Measurements from ENCODE around the gene HHATL.

Gene HHATL

DNA sequence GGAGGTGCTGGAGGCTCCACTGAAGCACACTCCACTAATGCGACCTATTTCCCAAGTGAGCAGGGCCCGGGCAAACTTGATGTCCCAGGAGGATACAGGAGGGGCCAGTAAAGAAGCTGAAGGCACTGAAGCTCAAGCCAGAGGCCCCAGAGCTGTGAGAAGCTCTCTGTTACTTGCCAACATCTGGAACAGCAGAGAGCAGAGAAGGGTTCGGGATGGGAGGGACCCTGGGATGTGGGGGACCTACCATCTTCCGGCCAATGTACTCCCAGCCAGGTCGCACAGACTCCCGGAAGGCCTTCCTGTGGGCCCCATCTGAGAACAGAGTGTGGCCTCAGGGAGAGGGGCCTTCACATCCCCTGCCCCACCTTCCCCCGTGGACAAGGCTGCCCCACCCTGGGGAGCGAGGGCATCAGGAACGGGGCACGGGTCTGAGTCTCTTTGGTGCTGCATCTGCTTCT lies 3.1 kb downstream of the HHATL start:
- Histone ChIP-seq H3K4me2 (no peak overlapping the region; the same call in 1 of the 2 replicates), H3K9ac (no peak overlapping the region), H3K9me3 (no peaks in the 10 kb centered on the region), H4K20me1 (peaks cover 18% of the 10 kb centered on the region; the same call in 1 of the 2 replicates), H3K27ac (no peak overlapping the region), H3K4me1 (peaks cover 20% of the 10 kb centered on the region), H3K27me3 (no peaks in the 10 kb centered on the region), H3K4me3 (no peak overlapping the region), H3K36me3 (no peaks in the 10 kb centered on the region)
- TF ChIP-seq Cebpa-rat (IDR thresholded peaks at IDR 0.05) = no peak

DNA sequence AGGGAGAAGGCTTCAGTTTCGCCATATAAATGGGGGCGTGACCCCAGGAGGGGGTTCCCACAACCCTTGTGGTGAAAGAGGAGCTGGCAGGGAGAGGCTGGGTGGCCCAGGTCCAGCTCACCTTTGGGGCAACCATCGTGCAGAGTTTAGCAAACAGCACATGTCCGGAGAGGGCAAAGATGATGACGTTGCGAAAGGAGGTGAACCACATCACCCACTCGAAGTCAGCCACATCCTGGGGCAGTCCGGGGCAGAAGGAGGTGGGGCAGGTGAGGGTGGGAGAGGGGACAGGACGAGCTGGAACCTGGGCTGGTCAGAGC lies 3.7 kb downstream of the HHATL start:
- TF ChIP-seq Cebpa-rat (IDR thresholded peaks at IDR 0.05) = no peak
- H3K27me3 ChIP-seq = no peaks in the 10 kb centered on the region
- H3K27ac ChIP-seq = no peak overlapping the region
- no peak overlapping the region for H3K9ac ChIP-seq
- peaks cover 17% of the 10 kb centered on the region; the same call in 1 of the 2 replicates for H4K20me1 ChIP-seq
- H3K36me3 ChIP-seq = no peaks in the 10 kb centered on the region
- no peaks in the 10 kb centered on the region for H3K9me3 ChIP-seq
- H3K4me2 ChIP-seq = no peak overlapping the region
- no peak overlapping the region for H3K4me3 ChIP-seq
- H3K4me1 ChIP-seq = peaks cover 20% of the 10 kb centered on the region

DNA sequence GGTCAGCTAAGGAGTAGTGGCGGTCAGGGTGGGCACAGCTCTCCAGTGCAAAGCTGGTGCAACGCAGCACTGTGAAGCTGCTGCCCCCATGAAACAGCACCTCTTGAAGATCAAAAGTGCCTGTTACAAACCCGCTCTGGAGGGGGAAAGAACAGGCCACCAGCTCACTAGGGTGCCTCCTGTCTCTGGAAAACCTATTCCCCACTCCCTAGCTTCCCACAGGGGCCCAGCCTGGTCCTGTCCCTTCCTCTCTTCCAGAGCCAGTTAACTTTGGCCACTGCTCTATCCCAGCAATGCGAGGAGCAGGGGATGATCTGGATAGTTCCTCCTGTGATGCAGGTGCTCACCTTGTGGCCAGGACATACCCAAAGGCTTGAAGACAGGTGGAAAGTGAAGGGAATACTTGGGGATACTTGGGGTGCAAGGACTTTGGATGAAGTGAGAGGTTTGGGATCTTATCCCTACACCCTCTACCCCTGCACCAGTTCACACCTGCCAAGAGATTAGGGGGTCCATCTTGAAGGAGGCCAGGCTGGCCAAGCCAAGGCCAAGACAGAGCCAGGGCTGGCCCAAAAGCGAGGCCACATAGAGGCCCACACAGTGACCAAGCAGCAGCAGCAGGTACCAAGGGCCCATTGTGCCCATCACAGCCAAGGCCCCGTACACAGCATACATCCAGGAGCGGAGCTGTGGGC lies 4.2 kb downstream of the HHATL start:
- no peak overlapping the region for H3K4me2 ChIP-seq
- H3K9ac ChIP-seq = no peak overlapping the region
- TF ChIP-seq Cebpa-rat (IDR thresholded peaks at IDR 0.05) = no peak
- no peaks in the 10 kb centered on the region for H3K27me3 ChIP-seq
- H3K9me3 ChIP-seq = no peaks in the 10 kb centered on the region
- H3K4me1 ChIP-seq = peaks cover 20% of the 10 kb centered on the region
- H3K27ac ChIP-seq = no peak overlapping the region
- no peaks in the 10 kb centered on the region for H3K36me3 ChIP-seq
- H4K20me1 ChIP-seq = peaks cover 12% of the 10 kb centered on the region; the same call in 1 of the 2 replicates
- H3K4me3 ChIP-seq = no peak overlapping the region

DNA sequence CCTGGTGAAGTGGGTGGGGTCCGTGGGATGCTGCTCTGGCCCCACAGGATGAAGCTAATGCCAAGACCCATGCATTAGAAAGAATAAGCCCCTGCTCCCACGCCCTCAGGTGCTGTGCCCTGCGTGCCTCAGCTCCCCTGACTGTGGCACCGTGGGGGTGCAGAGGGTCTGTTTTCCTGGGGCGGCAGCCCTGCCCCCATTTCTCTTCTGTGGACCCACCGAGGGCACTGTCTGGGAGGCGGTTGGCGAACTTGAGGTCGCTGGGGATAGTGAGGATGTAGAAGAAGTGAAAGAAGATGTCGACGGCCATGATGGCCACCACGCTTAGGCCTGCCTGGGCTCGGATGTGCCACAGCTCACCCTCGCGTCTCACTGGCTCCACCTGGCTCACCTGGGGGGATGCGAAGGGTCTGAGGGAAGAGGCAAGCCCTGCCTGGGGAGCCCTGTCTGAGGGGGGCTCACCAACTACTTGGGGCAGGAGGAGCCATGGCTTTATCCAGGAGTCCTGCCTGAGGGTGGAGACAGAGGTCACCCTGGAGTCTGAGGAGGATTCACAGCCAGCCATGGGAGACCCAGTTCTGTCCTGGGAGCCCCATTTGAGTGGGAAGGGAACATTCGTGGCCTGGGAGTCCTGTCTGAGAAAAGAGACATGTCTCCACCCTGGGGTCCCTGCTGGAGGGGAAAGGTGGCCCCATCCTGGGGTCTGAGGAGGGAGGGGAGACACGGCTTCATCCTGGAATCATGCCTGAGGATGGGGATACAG lies 5.1 kb downstream of the HHATL start:
- peaks cover 21% of the 10 kb centered on the region for H3K4me1 ChIP-seq
- H4K20me1 ChIP-seq = peaks cover 8% of the 10 kb centered on the region; the same call in 1 of the 2 replicates
- no peaks in the 10 kb centered on the region for H3K27me3 ChIP-seq
- H3K4me2 ChIP-seq = no peak overlapping the region
- no peak overlapping the region for H3K27ac ChIP-seq
- H3K4me3 ChIP-seq = no peak overlapping the region
- no peak for TF ChIP-seq Cebpa-rat (IDR thresholded peaks at IDR 0.05)
- no peaks in the 10 kb centered on the region for H3K36me3 ChIP-seq
- H3K9me3 ChIP-seq = no peaks in the 10 kb centered on the region
- no peak overlapping the region for H3K9ac ChIP-seq

DNA sequence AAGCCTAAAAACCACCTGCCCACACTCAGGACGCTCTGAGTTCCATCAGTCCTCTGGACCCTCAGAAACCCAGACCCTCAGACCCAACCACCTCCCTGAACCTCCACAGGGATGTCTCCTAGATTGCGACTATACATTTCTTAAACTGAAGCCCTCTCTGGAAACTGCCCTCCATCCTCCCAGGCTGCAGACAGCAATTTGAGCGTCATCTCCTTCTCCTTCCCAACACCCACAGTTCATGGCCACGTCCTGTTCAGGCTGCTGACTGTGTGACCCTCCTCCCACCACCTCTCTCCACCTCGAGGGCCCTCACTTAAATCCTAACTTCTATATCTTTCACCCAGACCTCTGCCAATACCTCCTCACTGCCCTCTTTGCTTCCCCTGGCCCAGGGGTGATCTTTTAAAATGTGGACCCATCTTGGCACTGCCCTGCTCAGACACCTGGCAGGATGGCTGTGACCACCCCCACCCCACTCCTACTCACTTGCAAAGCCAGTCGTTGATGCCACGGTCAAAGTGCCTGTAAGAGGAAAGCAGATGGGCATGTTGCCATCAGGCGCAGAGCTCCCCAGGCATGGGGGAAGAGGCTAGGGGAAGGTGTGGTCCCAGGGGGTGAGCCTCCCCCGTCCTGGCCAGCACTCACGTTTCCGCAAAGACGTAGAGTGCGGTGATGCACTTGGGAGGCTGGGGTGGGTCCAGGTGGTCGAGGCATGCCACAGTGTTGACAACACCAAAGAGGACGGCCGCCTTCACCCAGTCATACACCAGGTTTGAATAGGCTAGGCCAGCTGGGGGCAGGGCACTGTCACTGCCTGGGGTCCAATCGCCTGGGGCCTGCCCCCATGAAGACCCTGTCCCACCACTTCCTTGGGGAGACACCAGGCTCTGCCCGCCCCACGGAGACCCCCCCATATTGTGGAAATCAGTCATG lies 6.0 kb downstream of the HHATL start:
- Histone ChIP-seq H3K9me3 (no peaks in the 10 kb centered on the region), H3K9ac (no peak overlapping the region), H3K4me2 (no peak overlapping the region), H3K27me3 (no peaks in the 10 kb centered on the region), H3K27ac (no peak overlapping the region), H3K36me3 (no peaks in the 10 kb centered on the region), H3K4me3 (no peak overlapping the region), H4K20me1 (no peaks in the 10 kb centered on the region), H3K4me1 (peaks cover 30% of the 10 kb centered on the region)
- no peak for TF ChIP-seq Cebpa-rat (IDR thresholded peaks at IDR 0.05)

DNA sequence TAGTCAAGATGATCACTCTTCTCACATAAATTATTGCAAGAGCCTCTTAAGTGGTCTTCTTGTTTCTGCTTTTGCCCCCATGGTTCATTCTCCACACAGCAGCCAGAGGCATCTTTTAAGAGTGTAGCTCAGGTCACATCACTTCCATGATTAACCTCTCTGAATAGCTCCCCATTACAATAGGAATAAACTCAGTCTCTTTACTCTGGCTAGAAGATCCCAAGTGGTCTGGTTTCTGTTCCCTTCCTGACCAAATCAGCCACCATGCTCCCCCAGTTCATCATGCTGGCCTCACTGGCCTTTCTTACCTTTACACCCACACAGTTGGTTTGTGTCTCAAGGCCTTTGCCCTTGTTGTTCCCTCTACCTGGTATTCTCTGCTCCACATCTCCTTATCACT lies 8.2 kb downstream of the HHATL start:
- H3K9ac ChIP-seq = no peak overlapping the region
- H3K36me3 ChIP-seq = no peaks in the 10 kb centered on the region
- TF ChIP-seq Cebpa-rat (IDR thresholded peaks at IDR 0.05) = no peak
- no peak overlapping the region for H3K27ac ChIP-seq
- no peaks in the 10 kb centered on the region for H4K20me1 ChIP-seq
- no peaks in the 10 kb centered on the region for H3K9me3 ChIP-seq
- peaks cover 39% of the 10 kb centered on the region for H3K4me1 ChIP-seq
- H3K4me3 ChIP-seq = no peak overlapping the region
- no peaks in the 10 kb centered on the region for H3K27me3 ChIP-seq
- H3K4me2 ChIP-seq = no peak overlapping the region

DNA sequence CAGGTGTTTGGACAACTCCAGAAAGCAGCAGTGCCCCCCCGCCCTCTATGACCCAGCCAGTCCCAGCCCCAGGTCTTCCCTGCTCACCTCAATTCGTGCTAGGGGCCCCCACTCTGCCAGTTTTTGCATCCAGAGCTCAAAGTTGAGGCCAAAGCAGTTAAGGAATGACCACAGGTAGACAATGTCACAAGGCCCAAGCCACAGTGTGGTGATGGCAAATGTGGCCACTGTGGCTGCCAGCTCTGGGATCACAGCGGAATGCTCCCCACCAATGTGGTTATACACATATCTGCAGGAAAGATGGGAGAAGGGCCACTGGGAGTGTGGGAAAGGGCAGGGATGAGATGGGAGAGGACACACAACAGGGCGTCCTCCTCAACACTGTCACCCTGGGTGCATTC lies 9.1 kb downstream of the HHATL start:
- Histone ChIP-seq H3K9me3 (no peaks in the 10 kb centered on the region), H3K4me2 (no peak overlapping the region), H3K27ac (no peak overlapping the region), H4K20me1 (no peaks in the 10 kb centered on the region), H3K27me3 (no peaks in the 10 kb centered on the region), H3K4me3 (no peak overlapping the region), H3K36me3 (no peaks in the 10 kb centered on the region), H3K9ac (no peak overlapping the region), H3K4me1 (peaks cover 45% of the 10 kb centered on the region)
- no peak for TF ChIP-seq Cebpa-rat (IDR thresholded peaks at IDR 0.05)

DNA sequence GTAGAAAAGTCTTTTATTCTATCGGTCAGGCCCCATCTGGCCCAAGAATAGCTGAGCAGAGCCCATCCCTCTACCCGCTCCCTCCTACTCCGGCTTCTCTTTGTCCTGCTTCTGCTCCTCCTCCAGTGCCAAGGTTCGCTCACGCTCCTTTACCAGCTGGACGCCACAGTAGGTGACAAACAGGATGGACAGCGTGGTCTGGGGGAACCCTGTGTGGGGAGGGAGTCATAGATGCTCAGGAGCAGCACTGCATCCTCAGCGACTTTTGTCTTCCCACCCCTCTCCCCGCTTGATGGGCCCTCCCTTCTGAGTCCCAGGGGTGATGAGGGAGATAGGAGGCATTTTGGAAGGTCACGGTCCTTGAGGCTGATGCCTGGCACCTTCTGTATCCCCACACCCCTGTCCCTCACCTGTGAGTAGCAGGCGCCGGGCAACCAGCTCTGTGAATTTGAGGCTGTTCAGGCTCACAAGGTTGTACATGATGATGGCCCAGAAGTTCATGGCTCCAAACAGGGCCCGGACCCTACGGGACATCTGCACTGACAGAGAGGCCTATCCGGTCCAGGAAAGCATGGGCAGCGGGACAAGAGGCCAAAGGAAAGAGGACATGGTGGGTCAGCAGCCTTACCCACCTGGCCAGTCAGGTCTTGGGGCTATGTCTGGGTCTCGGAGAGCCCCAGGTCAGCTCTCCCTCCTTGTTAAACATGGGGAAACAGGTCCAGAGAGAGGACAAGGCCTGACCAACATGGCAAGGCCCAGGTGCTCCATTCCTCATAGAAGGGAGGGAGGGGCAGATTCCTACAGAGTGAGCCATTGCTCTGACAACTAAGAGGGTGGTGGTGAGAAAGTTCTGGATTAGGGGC lies 9.7 kb downstream of the HHATL start:
- no peaks in the 10 kb centered on the region for H4K20me1 ChIP-seq
- H3K9me3 ChIP-seq = no peaks in the 10 kb centered on the region
- H3K27me3 ChIP-seq = no peaks in the 10 kb centered on the region
- no peak overlapping the region for H3K4me2 ChIP-seq
- H3K36me3 ChIP-seq = no peaks in the 10 kb centered on the region
- no peak overlapping the region for H3K9ac ChIP-seq
- H3K4me3 ChIP-seq = no peak overlapping the region
- peaks cover 46% of the 10 kb centered on the region for H3K4me1 ChIP-seq
- TF ChIP-seq Cebpa-rat (IDR thresholded peaks at IDR 0.05) = no peak
- H3K27ac ChIP-seq = no peak overlapping the region

Data from BLaER1 (cell line).